Activated naive CD4-positive, alpha-beta T cell treated with anti-CD3 and anti-CD28 coated beads, Interleukin-2, amount 50 U/mL, for 72 hours (primary cell): ENCODE data around the gene SHISAL2A. TPM values are rescaled to one million over a fixed set of nuclear protein-coding genes. Genes with fewer than 3 reads are reported as not detected.

Source experiments
- ATAC-seq, 2 donors: fragments of 150-1000 bp; cut with Tn5 transposase; 2 replicates each; pipeline ENCODE4 v1.10.0; 2021; ENCODE audit warnings: mild to moderate bottlenecking in 2 of 2, moderate library complexity in 2 of 2
- DNase-seq, 2 donors: peaks; one replicate each; pipeline ENCODE4 v3.0.0; 2021 to 2022; ENCODE audit warnings: low spot score in 2 of 2
- H3K27ac Mint-ChIP-seq, 2 donors: one replicate each; pipeline ENCODE4 v1.8.0; 2022; ENCODE audit warnings: mild to moderate bottlenecking in 2 of 2, mixed read lengths in 2 of 2
- H3K36me3 Mint-ChIP-seq, 2 donors: one replicate each; pipeline ENCODE4 v1.8.0; 2022; ENCODE audit warnings: mixed read lengths in 2 of 2
- H3K9me3 Mint-ChIP-seq, 2 donors: one replicate each; pipeline ENCODE4 v1.8.0; 2022; ENCODE audit warnings: mixed read lengths in 2 of 2
- total RNA-seq, 2 donors: library from RNA; stranded (reverse); gene quantifications; one replicate each; pipeline ENCODE4 v1.2.3, GENCODE V29; 2022

Gene SHISAL2A
- total RNA-seq, 2 donors from 2014 or later: 9.0 to 12.6 TPM

DNA sequence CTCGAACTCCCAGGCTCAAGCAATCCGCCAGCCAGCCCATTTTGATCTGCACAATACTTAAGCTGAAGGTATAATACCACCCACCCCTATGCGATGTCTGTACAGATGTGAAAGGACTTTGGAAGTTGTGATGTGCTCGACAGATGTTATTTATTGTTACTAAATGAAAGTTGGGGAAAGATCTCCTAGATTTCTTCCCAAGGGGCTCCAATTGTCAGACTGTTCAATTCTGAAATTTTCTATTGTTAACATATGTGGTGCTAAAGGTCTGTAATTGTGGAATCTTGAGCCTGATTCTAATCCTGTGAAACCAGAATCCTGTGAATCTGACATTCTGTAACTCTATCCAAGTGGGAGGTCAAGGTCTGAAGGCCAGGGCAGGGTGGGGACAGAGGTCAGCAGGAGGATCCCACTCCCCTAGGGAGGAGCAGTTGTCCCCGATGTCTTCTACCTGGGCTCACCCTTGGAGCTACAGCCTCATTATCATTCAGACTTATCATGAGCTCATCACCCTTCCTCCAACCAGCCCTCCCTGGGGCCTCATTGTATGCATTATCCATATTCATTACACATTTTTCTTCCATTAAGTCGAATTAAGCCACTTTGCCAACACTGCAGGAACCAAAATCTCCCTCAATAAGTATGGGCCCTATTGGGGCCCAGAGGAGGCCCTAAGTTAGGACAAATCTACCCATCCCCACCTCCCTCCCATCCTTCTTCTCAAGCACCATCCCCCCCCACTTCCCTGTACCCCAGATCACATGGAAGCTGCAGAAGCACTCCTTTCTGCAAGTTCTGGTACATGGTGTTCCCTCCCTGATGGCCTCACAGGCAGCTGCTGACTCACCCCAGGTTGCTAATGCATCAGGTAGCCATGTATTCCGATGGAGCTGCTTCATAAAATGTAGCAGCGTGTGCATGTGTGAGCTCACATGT lies 32.3 kb downstream of the SHISAL2A start:
- ATAC-seq: no peak
- DNase-seq: no peak
- Mint-ChIP-seq H3K36me3 (no peaks in the 10 kb centered on the region), H3K27ac (peak overlapping the region in 1 of 2 donors; percentile 45), H3K9me3 (no peaks in the 10 kb centered on the region)

DNA sequence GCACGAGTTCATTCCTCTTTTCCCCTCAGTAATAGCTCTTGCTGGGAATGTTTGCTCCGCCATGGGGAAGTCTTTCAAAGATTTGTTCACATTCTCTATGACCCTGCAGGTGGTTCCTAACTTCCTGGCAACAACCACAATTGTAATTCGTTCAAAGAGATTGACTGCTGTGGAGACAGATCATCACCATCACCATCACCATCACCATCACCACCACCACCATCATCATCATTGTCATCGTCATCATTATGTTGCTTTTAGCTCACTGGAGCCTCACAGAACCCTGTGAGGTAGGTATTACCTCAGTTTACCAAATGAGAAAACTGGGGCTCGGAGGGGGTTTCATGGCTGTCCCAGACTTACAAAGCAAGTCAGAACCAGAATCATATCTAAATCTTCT lies 34.3 kb downstream of the SHISAL2A start:
- no peak for ATAC-seq
- Mint-ChIP-seq H3K9me3 (no peaks in the 10 kb centered on the region), H3K36me3 (no peaks in the 10 kb centered on the region), H3K27ac (no peak overlapping the region)
- no peak for DNase-seq

DNA sequence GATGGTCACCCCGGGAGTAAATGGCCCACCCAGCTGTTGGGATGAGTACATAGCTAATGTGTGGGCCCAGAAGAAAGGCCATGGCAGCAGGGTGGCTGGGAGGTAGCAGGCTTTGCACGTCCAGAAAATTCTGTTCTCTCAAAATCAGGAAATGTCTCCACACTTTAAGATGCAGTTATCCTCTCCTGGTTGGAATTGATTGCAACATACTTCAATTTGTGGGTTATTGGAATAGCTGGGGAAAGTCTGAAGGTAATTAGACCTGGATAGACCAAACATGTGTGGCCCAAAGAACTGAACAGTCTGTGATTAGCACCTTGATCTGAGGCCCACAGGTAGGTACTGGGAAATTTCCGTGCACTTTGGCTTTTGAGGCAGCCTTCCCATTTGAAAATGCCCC lies 35.0 kb downstream of the SHISAL2A start:
- Mint-ChIP-seq H3K27ac (peak overlapping the region in 1 of 2 donors; percentile 74), H3K36me3 (no peaks in the 10 kb centered on the region), H3K9me3 (no peaks in the 10 kb centered on the region)
- DNase-seq: no peak
- no peak for ATAC-seq

DNA sequence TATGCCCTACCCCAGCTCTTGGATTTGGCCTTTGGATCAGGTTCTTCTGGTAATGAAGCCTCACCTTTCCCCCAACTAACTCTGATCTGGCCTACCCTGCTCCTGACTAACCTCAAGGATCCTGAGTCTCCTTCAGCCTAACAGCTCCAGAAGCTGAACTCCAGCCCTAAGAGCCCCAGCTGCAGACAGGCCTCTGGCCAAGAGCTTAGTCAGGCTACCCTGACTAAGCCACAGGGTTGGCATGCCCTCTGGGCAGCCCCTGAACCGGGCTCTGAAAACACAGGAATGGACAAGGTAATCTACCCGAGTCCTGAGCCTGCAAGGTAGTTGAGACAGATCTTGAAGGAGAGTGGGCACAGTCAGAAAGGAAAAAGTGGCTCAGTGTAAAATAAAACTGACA lies 35.7 kb downstream of the SHISAL2A start:
- Mint-ChIP-seq H3K27ac (peak overlapping the region; percentile 30 to 41), H3K36me3 (no peaks in the 10 kb centered on the region), H3K9me3 (no peaks in the 10 kb centered on the region)
- DNase-seq (no peak), ATAC-seq (no peak)

DNA sequence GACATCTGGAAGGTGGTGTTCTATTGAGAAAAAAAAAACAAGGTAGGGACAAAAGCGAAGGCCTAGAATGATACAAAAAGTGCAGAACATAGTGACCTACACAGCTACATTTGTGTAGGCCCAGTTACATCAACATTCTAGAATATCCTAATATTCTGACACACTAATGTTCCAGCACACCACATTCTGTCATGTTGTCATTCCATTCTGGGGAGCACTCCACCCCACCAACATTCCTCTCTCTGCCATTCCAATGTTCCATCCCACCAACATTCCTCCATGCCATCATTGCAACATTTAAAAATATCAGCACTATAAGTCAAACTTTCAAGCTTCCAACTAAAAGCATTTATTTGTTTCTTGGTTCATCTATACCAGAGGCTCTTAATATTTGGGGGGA lies 36.7 kb downstream of the SHISAL2A start:
- H3K36me3 Mint-ChIP-seq: no peaks in the 10 kb centered on the region
- H3K9me3 Mint-ChIP-seq: no peaks in the 10 kb centered on the region
- H3K27ac Mint-ChIP-seq: no peak overlapping the region
- DNase-seq (no peak), ATAC-seq (no peak)

DNA sequence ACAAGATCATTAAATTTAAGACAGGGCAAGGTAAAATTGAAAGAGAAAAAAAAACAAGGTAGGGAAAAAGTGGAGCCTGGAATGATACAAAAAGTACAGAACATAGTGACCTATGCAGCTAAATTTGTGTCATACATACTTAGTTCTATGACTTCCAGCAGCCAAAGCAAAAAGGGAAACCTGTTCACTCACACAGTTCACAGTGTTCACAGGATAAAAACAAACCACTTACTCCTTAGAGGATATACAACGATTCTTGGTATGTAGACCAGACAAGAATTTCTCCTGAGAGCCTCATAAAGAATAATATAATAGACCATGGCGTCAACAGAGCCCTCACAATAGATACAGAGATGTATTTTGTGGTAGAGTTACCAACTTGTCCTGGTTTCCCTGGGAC lies 37.6 kb downstream of the SHISAL2A start:
- H3K27ac Mint-ChIP-seq: no peak overlapping the region
- DNase-seq (no peak), ATAC-seq (no peak)
- H3K36me3 Mint-ChIP-seq: no peaks in the 10 kb centered on the region
- H3K9me3 Mint-ChIP-seq: no peaks in the 10 kb centered on the region

DNA sequence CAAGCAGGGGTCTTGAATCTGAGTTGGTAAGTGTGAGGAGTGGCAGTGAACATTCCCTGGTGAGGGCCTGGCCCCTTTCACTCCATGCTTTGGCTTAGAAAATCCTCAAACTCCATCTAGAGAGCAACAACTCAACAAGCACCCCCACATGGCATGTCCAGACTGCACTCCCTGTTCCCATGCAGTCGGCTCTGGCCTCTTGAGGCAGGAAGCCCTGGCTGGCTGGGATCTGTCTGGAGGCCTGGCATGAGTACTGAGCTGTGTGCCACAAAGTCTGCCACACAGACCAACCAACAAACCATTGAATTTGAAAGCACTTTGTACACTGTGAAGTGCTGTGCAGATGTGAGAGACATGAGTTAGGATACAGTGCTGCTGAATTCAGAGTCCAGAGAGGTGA lies 40.0 kb downstream of the SHISAL2A start:
- Mint-ChIP-seq H3K27ac (no peak overlapping the region), H3K9me3 (no peaks in the 10 kb centered on the region), H3K36me3 (no peaks in the 10 kb centered on the region)
- ATAC-seq: no peak
- no peak for DNase-seq

DNA sequence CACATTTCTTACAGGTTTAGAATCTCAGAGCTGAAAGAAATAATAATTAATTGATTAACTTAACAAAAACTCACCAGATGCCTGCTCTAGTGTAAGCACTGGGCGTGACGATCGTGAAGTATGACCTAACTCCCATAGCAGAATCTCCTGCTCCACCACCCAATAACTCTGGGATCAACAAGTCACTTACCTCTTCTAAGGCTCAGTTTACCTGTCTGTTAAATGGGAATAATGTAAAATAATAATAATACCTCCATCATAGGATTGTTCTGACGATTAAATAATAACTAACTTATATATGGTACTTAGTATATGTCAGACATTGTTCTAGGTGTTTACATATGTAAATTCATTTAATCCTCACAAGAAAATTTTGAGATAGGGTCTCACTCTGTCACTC lies 40.5 kb downstream of the SHISAL2A start:
- no peaks in the 10 kb centered on the region for H3K9me3 Mint-ChIP-seq
- no peak for DNase-seq
- H3K36me3 Mint-ChIP-seq: no peaks in the 10 kb centered on the region
- H3K27ac Mint-ChIP-seq: no peak overlapping the region
- no peak for ATAC-seq

DNA sequence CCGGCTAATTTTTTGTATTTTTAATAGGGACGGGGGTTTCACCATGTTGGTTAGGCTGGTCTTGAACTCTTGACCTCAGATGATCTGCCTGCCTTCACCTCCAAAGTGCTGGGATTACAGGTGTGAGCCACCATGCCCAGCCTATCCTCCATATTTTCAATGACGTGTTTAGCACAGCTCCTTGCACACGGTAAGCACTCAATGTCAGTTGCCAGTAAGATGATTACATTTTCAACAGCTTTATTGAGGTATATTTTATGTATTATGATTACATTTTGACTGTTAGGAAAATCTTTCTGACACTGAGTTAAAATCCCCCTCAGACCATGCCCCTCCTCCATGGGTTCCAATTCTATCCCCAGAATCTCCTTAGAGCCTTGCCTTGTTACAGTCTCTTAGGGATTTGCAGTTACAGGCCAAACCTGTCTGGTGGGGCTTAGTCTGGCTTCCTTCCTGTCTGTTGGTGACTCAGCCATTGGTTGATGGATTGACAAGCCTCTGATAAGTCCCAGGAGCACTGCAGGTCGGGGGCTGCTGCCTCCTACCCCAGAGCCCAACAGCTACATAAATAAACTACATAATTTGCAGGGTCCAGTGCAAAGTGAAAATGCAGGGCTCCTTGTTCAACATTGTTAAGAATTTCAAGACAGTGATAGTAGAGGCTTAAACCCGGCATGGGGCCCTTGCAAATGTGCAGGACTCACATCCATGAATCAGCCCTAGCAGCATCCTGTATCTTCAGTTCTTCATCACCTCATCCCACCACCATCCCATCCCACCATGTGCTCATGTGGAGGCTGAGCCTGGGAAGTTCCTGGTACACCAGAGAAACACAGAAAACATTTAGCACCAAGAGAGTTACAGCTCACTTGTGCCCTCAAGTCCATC lies 41.8 kb downstream of the SHISAL2A start:
- DNase-seq (no peak), ATAC-seq (no peak)
- Mint-ChIP-seq H3K9me3 (no peaks in the 10 kb centered on the region), H3K27ac (peak overlapping the region; percentile 30 to 41), H3K36me3 (no peaks in the 10 kb centered on the region)

DNA sequence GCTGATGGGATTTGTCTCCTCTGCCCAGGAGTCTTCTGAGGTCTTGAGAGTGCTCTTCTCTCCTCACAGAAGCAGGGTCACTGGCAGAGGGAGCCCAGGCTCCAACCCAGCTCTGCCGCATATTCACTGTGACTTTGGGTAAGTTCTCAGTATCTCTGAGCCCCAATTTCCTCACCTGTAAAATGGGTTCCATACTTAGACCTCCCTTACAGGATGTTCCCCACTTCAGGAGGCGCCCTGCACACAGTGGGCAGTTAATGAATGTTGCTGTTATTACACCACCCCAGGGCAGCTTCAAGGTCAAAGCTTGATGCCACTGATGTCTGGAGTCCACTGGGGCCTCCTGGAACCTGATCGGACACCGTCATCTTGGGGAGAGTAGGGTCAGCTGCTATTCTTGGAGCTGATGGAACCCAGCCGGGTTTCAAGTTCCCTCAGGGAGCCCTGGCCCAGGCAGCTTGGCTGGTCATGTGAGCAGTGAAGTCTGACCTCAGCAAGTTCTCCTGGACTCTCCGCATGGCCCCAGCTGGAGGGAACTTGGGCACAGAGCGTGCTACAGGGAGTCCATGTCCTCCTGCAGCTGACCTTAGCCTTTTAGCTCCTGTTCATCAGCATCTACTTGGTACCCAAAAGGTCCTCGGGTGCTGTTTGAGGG lies 43.4 kb downstream of the SHISAL2A start:
- Mint-ChIP-seq H3K36me3 (no peaks in the 10 kb centered on the region), H3K27ac (no peak overlapping the region), H3K9me3 (no peaks in the 10 kb centered on the region)
- ATAC-seq: no peak
- peak in 1 of 2 donors; percentile 1 for DNase-seq

DNA sequence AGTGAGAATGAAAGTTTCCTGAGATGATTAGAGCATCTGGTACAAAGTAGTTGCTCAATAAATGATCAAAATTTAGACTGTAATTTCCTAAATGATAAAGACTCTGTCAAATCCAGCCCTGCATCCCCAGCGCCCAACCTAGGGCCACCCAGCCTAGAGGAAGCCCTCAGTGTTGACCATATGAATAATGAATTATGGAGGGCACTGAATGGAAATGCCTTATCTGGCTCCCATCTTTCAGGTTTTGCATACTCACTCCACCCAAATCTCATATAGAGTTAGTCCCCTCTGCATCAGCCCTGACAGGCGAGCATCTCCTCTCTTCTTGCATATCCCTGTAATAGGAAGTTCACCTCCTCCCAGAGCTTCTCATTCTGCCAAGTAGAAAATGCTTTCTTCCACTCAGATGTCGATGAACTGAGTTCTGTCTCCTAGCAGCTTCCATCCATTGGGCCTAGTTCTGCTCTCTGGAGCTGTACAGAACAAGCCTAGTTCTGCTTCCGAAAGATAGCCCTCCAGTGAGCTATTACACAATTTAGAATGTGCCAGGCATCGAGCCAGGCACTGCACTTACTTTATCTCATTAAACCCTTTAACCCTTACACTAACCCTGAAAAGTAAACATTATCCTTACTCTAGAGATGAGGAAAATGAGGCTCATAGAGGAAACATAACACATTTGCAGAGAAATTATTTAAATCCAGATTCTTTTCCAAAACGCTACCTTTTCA lies 44.3 kb downstream of the SHISAL2A start:
- no peaks in the 10 kb centered on the region for H3K9me3 Mint-ChIP-seq
- DNase-seq: peak in 1 of 2 donors; percentile 4
- ATAC-seq: no peak
- H3K27ac Mint-ChIP-seq: peak overlapping the region in 1 of 2 donors; percentile 27
- no peaks in the 10 kb centered on the region for H3K36me3 Mint-ChIP-seq

DNA sequence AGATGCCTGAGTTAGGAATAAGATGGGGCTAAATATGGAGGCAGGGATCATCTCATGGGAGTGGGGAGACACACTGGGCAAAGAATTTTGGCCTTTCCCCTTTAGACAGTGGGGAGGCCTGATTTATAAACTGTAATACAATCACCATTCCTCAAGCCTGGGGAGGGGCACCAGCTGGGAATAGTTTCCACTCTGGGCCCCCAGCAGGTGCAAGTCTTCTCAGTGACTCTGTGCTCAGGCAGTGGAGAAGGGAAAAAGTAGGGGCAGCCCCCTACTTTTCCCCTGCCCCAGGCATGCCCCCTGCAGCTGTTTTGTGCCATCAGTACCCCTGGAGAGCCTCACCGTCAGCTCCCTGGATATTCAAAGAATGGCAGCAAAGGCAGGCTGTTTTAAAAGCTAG lies 46.1 kb downstream of the SHISAL2A start:
- peak overlapping the region; percentile 7 to 25 for H3K27ac Mint-ChIP-seq
- DNase-seq (no peak), ATAC-seq (no peak)
- no peaks in the 10 kb centered on the region for H3K9me3 Mint-ChIP-seq
- H3K36me3 Mint-ChIP-seq: no peaks in the 10 kb centered on the region

DNA sequence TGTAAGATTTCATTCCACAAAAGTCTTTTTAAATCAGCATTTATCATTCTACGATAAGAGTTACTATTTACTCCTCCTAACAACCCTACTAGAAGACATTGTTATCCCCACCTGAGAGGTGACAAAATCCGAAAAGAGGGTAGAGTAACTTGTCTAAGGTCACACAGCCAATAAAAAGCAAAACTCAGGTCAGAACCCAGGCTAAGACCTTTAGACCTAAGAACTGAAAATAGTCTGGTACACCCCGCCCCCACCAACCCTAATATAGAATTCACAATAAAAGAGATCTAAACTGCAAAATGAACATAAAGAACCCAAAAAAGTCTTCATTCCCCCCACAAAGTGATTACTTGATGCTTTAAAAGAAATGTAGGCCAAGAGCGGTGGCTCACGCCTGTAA lies 46.5 kb downstream of the SHISAL2A start:
- no peaks in the 10 kb centered on the region for H3K36me3 Mint-ChIP-seq
- H3K27ac Mint-ChIP-seq: peak overlapping the region in 1 of 2 donors; percentile 7
- ATAC-seq (no peak), DNase-seq (no peak)
- no peaks in the 10 kb centered on the region for H3K9me3 Mint-ChIP-seq

DNA sequence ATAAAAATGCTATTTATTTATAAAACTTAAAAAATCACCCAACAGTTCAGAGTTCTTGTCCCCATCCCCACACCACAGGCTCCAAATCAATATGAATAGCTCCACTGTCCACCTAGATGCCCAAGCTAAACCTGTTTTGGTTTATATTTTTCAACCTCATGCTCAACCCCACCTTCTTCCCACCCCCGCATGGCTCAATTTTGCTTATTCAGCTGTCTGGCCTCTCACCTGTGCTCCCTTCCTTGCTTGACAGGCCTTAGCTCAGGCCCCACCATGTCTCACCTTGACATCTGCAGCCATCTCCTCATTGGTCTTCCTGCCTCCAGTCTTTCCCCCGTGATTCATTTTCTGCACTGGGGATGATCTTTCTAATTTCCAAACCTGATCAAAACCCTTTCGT lies 47.4 kb downstream of the SHISAL2A start:
- peak in 1 of 2 donors; percentile 23 for DNase-seq
- ATAC-seq: no peak
- Mint-ChIP-seq H3K9me3 (no peaks in the 10 kb centered on the region), H3K36me3 (no peaks in the 10 kb centered on the region), H3K27ac (peak overlapping the region in 1 of 2 donors; percentile 20)

DNA sequence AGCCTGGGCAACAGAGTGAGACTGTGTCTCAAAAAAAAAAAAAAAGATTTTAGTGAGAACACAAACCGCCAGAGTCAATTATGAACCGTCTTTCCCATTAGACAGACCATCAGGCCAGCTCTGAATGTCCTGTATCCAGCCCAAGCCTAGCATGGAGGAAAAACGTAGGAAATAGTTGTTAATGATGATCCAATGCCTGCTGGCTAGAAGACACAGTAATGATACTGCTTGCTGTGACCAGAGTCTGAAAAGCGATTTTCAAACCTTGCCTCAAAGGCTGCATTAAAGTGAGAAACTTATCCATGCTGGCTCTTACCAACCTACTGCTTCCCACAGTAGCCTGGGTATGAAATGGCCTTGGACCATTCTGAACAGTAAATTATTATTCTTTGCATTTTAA lies 48.2 kb downstream of the SHISAL2A start:
- peak in 1 of 2 donors; percentile 2 for DNase-seq
- Mint-ChIP-seq H3K36me3 (peaks cover 0 to 3% of the 10 kb centered on the region in 2 donors), H3K27ac (peak overlapping the region in 1 of 2 donors; percentile 20), H3K9me3 (no peaks in the 10 kb centered on the region)
- no peak for ATAC-seq

DNA sequence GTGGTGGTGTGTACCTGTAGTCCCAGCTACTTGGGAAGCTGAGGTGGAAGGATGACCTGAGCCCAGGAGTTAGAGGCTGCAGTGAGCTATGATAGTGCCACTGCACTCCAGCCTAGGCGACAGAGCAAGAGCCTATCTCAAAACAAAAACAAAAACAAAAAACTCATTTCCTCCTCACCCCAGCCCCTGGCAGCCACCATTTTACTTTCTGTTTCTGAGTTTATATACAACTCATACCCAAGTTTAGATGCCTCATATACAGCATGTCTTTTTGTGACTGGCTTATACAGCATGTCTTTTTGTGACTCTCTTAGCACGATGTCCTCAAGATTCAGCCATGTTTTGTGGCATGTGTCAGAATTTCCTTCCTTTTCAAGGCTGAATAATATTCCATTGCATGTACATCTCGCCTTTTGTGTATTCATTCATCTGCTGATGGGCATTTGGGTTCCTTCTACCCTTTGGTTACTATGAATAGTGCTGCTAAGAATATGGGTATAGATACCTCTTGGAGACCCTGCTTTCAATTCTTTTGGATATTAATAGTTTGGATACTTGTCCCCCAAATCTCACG lies 50.5 kb downstream of the SHISAL2A start:
- Mint-ChIP-seq H3K27ac (peak overlapping the region in 1 of 2 donors; percentile 84), H3K36me3 (peaks cover 4 to 8% of the 10 kb centered on the region in 2 donors), H3K9me3 (no peaks in the 10 kb centered on the region)
- ATAC-seq (no peak), DNase-seq (no peak)
